ENCODE measurements around the gene ZCCHC4. TPM values are rescaled to one million over a fixed set of nuclear protein-coding genes. Genes with fewer than 3 reads are reported as not detected.

Gene ZCCHC4
- total and polyA plus RNA-seq, 2 of the 4 experiments (the other 2 are of a cell fraction): 7.9 to 8.1 TPM

DNA sequence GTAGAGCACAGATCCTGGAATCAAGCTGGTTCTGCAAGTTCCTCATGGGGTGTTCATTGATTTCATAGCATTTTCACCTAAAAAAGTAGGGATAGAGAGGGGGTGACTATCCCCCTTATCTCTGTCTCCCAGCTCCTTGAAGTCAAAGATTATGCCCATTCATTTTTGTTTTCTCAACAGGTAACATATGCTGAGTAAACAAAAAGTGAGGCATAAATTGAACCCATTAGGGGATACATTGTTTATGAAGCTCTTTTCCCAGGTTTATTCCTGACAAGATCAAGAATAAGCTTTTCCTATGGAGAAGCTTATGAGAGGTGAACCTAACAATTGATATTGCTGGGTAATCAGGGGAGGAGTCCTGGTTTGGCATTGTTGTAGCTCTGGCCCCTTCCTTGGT is 55.3 kb downstream of the ZCCHC4 start:
- no peak overlapping the region for H3K9ac ChIP-seq (ENCODE audit: low read depth, low read length)
- in situ Hi-C loops (cut with MboI; ENCODE audit: low sequenced_read_pairs): loop anchor here (10.0 to 25.0 kb wide), 2 partner anchors 183 to 381 kb away; no protein-coding TSS in a partner anchor
- H3K4ac ChIP-seq (ENCODE audit: low read depth, low read length): no peak overlapping the region
- H2BK5ac ChIP-seq (ENCODE audit: low read depth, low read length, poor library complexity, severe bottlenecking): no peak overlapping the region
- ATAC-seq (ENCODE audit: low read depth) (no peak), DNase-seq (no peak)
- no peak overlapping the region for H4K8ac ChIP-seq (ENCODE audit: low read depth in 2 of 2, low read length in 2 of 2)
- no peak overlapping the region for H4K5ac ChIP-seq (ENCODE audit: low read depth, low read length)
- no peak overlapping the region for H2AK5ac ChIP-seq (ENCODE audit: low read depth, low read length)
- POLR2A ChIA-PET (ENCODE audit: unreplicated experiment): no interaction called here
- no peak overlapping the region for H3K23ac ChIP-seq (ENCODE audit: low read depth, low read length)
- H3K79me1 ChIP-seq (ENCODE audit: low read depth in 1 of 2, low read length in 2 of 2): no peaks in the 10 kb centered on the region
- CTCF ChIA-PET: interaction anchor here (0.9 to 3.1 kb wide), 6 partner anchors 17 to 387 kb away, joined by 3 to 15 read pairs (median 4); partner anchors contain the start of gene ZCCHC4
- no peaks in the 10 kb centered on the region for H3K27me3 ChIP-seq (ENCODE audit: control insufficient read depth, insufficient read depth, low read length)
- no peak overlapping the region for H3K4me2 ChIP-seq (ENCODE audit: low read depth, low read length)
- intact Hi-C loops (cut with micrococcal nuclease): loop anchor here (1.0 to 10.0 kb wide), 6 partner anchors 55 to 881 kb away; partner anchors contain the start of genes PI4K2B, SEPSECS and ZCCHC4
- H3K4me1 ChIP-seq (ENCODE audit: control insufficient read depth, insufficient read depth, low read length): no peaks in the 10 kb centered on the region
- no peak overlapping the region for H2BK20ac ChIP-seq (ENCODE audit: low read depth, low read length)
- H3K9me1 ChIP-seq (ENCODE audit: insufficient read depth, low read length): no peaks in the 10 kb centered on the region
- no peak overlapping the region for H3K18ac ChIP-seq (ENCODE audit: low read depth, low read length)
- H3K27ac ChIP-seq (ENCODE audit: insufficient read depth, low read length): no peak overlapping the region
- TF ChIP-seq NFE2L2 (IDR thresholded peaks at IDR 0.05; ENCODE audit: low read depth, low read length) (no peak), CHD1 (IDR thresholded peaks at IDR 0.05; ENCODE audit: low read depth, low read length) (no peak), MAFK (IDR thresholded peaks at IDR 0.05; ENCODE audit: low read depth, low read length) (peak; percentile 80), POLR2A (IDR thresholded peaks at IDR 0.05; ENCODE audit: low read depth, low read length) (no peak), CEBPB (IDR thresholded peaks at IDR 0.05; ENCODE audit: low read depth, low read length) (no peak), MXI1 (IDR thresholded peaks at IDR 0.05; ENCODE audit: borderline replicate concordance, low read depth, low read length) (no peak), RFX5 (IDR thresholded peaks at IDR 0.05; ENCODE audit: low read depth, low read length) (no peak), SMC3 (IDR thresholded peaks at IDR 0.05; ENCODE audit: low read depth, low read length) (no peak)
- no peak overlapping the region for H2BK15ac ChIP-seq (ENCODE audit: low read depth, low read length)
- H2AFZ ChIP-seq (replicated peaks; ENCODE audit: low read length, poor library complexity): no peak overlapping the region
- H3K4me3 ChIP-seq (ENCODE audit: insufficient read depth, low read depth, low read length): no peak overlapping the region
- no peak overlapping the region for H2AK9ac ChIP-seq (replicated peaks; ENCODE audit: low read depth, low read length, poor library complexity)
- no peak overlapping the region for H4K91ac ChIP-seq (ENCODE audit: insufficient read depth, low read depth, low read length)
- H3K9me3 ChIP-seq (ENCODE audit: control insufficient read depth, insufficient read depth, low read length): no peaks in the 10 kb centered on the region
- peaks cover 8% of the 10 kb centered on the region for H3K36me3 ChIP-seq (ENCODE audit: control insufficient read depth, insufficient read depth, low read length)
- no TSS peak for BruUV-seq (replicated peaks)
- dilution Hi-C loops (cut with HindIII; ENCODE audit: low sequenced_read_pairs, unreplicated experiment): no loop called here
- no peak overlapping the region for H3K56ac ChIP-seq (ENCODE audit: extremely low read depth, insufficient read depth, low read length)
- no peaks in the 10 kb centered on the region for H4K20me1 ChIP-seq (ENCODE audit: insufficient read depth, low read length)
- H3K14ac ChIP-seq (replicated peaks; ENCODE audit: low read depth, low read length): no peak overlapping the region
- no peak overlapping the region for H2BK120ac ChIP-seq (ENCODE audit: low read depth, low read length)

Data from IMR-90 (cell line).